Measurements from ENCODE around the gene LRRC39.

DNA sequence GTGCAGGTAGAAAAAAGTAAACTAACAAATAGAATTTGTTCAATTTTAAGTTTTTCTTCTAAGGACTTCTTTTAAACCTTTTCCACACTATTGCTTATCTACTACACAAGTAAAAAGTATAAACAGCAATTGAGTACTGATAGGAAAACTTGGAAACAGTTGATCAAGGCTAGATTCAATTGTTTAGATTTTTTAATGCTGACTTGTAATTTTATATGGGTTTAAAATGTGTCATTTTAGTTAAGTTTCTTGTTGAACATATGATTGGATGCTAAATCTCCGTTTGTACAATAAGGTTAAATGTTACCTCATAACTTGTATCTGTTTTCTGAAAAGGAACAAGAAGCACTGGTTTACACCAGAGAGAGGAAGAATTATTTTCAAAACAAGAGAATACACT is 50.8 kb downstream of the LRRC39 start:
- TF ChIP-seq CTCF (conservative IDR thresholded peaks at IDR 0.05; ENCODE audit: low read length) (no peak), EZH2phosphoT487 (IDR thresholded peaks at IDR 0.05; ENCODE audit: borderline replicate concordance) (no peak)

All from Loucy (cell line).